NCI-H2227 treated with DMSO at 0.1 percent for 48 hours (cell line): ENCODE results near the gene MS4A10.
"Not testable (repeated sequence)": the region's sequence is repeated elsewhere in the genome, so short reads cannot be mapped to it uniquely, and the experiment has no call there.

Source experiments
- DNase-seq: peaks from one replicate; lab custom pipeline; 2025; lab: John Stamatoyannopoulos, UW

Gene MS4A10

DNA sequence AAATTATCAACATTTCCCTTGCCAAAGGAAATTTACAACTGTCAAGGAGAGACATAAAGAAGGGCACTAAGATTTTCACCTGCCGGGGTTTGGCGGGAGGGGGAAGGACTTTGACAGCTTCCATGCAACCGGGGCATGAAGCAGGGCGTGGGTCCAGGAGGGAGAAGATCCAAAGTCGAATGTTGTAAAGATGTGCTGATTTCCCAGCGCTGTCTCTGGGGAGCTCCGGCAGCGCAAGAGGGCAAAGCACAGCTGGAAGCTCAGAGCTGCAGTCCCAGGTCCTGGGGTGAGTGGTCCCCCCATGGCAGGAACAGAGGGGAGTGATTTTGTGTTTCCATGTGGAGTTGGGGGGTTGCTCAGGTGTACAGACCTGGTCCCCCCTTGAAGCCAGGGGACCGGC is at the start of gene MS4A10:
Gene MS4A10, plus strand, starts transcription at position 198 of the 400 bp plus-strand sequence. CDS start 5,003 bp downstream, outside the sequence.
- no peak for DNase-seq

DNA sequence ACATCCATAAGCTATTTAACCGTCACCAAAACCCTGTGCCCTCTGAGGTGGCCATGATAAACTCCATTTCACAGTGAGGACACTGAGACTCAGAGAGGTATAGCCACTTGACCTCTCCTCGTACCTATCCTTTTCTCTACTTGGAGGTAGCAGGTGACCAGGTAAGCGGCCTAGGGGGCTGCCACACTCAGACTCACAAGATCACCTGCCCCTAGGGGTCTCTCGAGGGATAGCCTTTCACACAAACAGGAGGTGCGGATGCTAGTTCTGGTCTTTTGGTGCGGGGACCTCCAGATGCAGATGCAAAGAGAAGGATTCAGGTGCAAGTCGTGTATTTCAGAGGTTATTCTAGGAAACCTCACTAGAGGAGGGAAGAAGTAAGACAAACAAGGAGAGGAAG is 46.0 kb upstream of the MS4A10 start:
- no peak for DNase-seq

DNA sequence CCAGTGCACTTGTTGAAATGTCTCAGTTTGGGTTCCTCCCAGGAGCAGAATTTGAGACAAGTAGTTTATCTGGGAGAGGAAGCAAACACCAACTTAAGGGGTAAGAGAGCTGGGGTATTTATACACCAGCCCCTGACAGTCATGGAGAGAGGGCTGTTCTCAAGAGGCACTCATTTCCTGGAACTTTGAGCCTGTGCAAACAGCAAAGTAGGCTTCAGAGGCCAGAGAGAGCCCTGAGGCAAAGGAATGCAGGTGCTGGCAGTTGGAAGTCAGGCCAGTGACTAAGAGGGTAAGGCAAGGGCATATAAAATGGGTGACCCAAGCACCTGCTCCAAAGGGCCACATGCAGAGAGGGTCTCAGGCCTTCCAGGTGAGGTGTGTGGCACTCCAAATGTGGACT is 44.6 kb upstream of the MS4A10 start:
- DNase-seq: no peak

DNA sequence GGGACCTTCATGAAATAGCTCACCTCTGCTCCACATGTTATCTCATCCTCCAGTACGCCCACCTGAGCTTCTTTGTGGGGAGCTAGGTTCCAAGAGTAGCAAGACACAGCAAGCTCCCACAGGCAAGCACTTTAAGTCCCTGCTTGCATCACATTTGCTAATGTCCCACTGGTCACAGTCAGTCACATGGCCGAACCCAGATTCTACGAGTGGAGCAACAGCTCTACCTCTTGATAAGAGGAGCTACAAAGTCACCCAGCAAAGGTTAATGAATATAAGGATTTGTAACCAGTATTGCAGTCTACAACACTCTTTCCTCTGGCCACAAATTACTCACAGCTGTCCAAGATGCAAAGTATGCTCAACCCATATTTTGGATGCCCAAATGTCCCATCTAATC is 43.7 kb upstream of the MS4A10 start:
- no peak for DNase-seq

DNA sequence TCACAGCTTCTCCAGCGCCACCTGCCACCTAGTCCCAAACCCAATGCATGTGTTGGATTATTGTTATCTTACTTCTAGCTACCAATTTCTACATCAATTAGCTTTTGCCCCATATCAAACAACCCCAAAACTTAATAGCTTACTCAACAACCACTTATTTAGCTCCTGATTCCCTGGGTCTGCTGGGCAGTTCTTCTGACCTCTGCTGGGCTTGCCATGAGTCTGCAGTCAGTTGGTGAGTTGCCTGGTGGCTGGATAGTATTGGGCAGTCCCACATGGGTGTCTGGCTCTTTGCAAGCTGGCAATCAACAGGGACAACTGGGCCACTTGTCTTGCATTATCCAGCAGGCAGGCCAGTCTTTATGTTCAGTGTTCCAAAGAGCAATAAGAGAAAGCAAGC is 42.1 kb upstream of the MS4A10 start:
- DNase-seq: no peak

DNA sequence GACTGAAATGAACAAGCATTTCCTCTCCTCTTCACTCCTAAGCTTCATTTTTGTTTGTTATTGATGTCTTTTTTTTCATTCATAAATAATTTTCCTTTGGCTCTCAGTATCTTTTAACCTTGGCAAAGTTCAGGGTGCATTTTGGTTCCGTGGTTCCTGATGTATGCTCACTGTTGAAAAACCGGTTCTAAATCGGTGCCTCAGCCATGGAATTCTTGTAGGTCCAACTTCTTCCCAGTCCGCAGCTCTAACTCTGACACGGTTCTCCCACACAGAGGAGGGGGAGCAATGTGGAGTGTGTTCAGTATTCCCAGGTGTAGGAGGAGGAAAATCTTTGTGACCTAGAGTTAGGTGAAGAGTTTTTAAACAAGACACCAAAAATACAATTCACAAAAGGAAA is 41.0 kb upstream of the MS4A10 start:
- no peak for DNase-seq

DNA sequence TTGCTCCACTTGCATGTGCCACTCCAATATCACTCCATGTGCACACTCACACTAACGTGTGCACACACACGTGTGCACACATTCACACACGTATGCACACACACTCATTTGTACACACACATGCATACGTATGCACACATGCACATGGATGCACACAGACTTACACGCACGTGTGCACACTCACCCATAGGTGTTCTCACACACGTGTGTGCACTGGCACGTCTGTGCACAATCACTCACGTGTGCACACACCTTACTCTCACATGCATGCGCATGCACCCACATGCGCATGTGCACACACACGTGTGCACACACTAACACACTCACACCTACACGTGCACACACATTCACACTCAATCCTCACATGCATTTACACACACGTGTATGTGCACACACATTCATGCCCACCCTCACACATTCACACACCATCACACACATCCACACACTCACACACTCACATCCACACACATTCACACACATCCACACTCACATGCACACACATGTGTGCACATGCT is 37.7 kb upstream of the MS4A10 start:
- DNase-seq: no peak

DNA sequence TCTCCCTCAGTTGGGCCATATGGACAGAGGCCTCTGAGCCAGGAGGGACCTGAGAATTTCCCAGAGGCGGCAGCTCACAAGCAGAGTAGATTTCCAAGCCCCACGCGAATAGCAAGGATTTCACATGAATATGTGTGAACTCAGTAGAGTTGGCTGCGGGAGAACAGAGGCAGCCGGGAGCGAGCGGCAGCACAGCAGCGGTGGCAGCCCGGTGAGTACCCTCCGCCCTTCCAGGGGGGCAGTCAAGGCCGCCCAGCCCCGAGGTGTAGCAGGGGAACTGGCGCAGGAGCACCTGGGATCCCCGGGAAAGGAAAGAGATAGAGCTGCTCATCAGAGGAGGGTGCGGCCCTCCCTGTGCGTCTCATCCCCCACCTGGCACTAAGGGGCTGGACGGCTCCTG is 36.9 kb upstream of the MS4A10 start:
- DNase-seq: no peak

DNA sequence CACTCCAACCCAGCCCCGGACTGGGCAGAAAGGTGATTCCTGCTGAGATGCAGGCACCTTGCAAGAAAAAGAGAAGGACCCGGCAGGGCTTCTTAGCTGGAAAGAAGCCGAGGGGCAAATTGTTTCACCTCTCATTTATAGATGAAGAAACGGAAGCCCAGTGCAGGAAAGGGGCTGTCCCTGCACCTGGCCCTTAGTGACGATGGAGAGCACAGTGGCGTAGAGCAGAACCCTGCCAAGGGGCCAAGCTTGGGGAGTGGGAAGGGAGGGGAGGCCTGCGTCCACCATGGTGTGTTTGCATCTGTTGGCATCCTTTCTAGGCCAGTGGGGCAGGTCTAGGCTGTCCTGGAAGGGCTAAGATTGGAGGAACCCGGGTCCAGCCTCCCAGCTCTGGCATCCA is 36.3 kb upstream of the MS4A10 start:
- no peak for DNase-seq

DNA sequence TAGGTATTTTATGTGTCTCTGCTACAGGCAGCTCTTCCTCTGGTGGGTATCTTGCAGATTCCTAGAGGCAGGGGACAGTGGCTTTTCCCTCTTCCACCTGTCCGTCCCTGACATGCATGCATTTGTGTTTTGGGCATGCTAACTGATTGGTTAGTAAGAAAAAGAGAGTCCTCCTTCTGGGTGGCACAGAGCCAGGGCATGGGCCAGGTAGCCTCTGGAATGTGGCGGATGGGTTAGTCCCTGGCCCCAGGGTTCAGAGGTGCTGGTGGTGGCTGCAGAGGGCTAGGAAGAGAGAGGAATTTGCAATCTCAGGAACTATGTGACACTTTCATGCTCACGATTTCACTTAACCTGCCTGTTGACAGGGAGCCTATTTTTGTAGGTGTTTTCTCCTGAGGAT is 34.2 kb upstream of the MS4A10 start:
- no peak for DNase-seq

DNA sequence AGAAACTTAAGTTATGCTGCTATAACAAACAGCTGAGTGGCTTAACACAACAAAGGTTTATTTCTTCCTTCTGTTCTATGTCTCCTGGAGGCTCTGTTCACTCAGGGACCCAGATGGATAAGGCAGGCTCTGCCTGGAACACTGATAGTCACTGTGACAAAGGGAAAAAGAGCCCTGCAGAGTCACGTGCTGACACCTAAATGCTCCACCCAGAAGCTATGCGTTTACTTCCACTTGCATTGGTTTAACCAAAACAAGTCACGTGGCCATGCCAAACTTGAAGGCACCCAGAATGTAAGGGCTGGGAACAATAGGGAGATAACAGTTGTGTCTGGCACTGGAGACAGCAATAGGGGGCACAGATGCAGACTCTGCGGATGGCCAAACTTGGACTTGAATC is 31.8 kb upstream of the MS4A10 start:
- no peak for DNase-seq

DNA sequence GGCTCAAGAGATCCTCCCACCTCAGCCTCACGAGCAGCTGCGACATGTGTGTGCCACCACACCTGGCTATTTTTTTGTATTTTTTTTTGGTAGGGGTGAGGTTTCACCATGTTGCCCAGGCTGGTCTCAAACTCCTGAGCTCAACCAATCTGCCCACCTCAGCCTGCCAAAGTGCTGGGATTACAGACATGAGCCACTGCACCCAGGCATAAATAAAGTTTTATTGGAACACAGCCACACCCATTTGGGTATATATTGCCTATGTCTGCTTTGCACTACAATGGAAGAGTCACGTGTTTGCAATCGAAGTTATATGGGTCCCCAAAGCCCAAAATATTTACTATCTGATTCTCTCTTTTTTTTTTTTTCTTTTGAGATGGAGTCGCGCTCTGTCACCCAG is 30.2 kb upstream of the MS4A10 start:
- no peak for DNase-seq

DNA sequence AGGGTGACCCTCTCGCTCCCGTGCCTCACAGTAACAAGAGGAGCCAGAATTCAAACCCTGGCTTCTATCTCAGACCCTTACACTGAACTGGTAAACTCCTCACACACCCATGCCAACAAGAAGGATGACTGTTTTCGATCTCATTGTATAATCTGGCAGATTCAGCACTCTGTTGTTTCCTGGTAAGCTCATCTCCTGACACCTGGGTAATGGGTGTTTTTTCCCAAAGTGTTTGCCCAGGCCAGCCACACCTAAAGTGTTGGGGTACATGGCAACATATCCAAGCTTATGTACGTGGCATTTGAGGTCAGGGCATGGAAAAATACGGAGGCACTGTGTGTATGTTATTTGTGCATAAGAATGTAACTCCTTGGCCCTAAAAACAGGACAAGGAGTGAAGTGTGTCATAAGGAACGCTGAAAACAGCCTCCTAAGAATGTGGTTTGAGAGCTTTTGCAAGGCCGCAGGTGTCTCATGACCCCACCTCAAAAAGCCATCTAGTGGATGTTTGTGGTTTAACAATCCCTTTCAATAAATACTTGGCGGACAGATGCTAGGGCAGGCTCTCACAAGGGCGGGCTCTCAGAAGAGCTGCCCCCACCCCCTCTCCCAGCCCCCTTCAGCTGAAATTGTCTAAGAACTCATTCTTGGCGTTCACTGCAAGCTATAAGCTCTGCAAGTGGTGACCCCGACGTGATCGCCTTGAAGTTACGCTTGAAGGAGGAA is 28.7 kb upstream of the MS4A10 start, which contains the start of gene MS4A15:
Gene MS4A15, plus strand, starts transcription at position 561 of the 726 bp plus-strand sequence. CDS start 6,867 bp downstream, outside the sequence.
- no peak for DNase-seq

DNA sequence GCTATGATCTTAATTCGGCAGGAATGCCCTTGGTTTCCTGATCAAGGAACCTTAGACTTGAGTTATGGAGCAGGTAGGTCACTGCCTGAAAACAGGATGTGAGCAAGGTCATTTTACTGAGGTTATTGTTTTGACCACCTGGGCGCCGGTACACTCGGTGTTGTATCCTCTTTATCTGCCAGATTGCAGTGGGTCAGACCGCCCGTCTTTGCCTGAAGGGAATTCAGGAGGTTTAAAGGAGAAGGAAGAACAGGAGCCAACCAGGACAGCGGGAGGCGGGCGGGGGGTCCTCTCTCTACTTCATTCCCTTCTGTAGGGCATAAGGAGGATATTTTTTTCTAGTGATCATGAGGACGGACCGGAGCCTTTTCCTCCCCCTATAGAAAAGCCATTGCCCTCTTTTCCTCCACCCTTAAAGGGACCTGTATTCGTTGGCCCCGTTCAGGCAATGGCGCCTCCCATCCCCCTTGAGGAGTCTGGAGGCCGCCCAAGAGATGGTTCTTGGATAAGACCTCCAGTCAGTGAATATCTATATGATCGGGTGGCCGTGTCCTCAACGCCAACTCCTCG is 27.8 kb upstream of the MS4A10 start:
- no peak for DNase-seq

DNA sequence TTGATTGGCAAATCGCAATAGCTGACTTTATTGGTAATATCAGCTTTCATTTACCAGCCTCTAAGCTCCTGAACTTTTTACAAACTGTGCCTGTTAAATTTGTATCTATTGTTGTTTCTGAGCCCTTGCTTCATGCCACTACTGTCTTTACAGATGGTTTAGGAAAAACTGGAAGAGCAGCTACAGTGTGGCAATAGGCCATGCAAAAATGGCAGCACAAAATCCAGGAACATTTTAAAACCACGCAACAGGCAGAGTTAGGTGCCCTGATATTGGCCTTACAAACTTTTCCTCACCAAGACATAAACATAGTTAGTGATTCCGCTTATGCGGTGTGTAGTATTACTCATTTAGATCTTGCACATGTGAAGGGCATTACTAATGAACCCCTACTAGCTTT is 26.5 kb upstream of the MS4A10 start:
- not testable (repeated sequence) for DNase-seq

DNA sequence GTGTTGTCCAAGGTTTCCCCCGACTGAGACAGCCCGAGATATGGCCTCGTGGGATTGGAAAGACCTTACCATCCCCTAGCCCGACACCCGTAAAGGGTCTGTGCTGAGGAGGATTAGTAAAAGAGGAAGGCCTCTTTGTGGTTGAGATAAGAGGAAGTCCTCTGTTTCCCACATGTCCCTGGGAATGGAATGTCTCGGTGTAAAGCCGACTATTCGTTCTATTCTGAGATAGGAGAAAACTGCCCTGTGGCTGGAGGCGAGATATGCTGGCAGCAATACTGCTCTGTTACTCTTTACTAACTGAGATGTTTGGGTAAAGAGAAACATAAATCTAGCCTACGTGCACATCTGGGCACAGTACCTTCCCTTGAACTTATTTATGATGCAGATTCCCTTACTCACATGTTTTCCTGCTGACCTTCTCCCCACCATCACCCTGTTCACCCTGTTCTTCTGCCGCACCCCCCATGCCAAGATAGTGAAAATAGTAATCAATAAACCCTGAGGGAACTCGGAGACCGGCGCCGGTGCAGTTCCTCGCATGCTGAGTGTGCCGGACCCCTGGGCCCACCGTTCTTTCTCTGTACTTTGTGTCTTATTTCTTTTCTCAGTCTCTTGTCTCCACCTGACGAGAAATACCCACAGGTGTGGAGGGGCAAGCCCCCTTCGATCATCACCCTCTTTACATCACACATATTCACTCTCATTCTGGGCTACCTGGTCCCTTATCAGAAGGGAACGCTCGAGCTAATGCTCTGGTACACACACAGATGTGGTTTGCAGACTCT is 25.5 kb upstream of the MS4A10 start:
- DNase-seq: not testable (repeated sequence)

DNA sequence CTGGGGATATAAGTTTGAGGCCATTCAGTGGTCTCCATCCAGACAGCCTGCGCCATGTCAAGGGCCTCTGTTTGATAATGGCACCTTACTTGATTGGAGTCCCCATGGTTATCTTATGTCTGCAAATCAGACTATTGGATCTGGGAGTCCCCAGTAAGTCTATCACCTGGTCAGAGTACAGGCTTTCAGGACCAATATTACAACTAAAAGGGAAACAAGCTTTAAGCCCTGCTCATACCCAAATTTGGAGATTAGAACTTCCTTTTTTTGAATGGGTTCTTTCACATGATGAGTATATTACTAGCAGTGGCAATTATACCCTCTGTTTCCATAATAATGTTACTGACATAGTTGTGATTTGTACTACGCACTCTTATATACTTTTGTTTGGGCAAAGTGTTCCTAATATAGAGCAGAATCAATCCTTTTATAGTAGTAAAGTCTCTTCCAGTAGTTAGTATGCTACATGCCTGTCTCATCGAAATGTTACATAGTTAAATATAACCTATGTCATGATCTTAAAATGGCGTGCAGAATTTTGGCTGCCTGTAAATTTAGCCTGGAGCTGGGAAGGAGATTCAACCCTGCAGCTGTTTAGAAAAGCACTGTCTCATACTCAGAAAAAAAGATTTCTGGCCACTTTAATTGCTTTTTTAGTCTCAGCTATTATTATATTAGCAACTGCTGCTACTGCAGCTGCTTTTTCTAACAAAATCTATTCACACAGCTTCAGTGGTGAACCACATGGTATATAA is 23.5 kb upstream of the MS4A10 start:
- DNase-seq: no peak

DNA sequence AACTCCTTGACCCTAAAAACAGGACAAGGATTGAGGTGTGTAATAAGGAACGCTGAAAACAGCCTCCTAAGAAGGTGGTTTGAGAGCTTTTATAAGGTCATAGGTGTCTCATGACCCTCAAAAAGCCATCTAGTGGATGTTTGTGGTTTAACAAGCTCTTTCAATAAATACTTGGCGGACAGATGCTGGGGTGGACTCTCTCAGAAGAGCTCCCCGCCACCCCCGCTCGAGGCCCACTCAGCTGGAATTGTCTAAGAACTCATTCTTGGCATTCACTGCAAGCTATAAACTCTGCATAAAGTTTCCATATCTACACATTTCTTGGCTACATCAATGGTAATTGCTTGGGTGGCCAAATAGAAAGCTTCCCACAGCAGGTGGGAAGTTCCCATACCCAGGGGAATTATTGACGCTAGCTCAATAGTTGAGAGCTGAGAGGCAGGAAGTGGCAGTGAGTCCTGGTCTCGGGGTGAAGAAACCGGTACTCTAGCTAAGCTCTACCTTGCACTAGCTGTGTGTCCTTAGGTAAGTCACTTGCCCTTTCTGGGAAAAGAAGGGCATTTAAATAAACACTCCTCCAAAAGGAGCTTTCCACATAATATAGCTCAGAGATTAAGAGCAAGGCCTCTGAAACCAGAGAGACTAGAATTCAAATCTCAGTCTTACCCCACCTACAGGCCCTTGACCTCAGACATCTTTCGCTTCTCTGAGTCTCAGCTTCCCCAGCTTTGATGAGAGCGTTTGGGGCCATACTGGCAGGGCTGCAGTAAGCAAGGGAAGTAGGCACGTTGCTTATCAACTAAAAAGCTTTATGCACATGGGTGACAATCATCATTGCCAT is 22.1 kb upstream of the MS4A10 start:
- DNase-seq: no peak

DNA sequence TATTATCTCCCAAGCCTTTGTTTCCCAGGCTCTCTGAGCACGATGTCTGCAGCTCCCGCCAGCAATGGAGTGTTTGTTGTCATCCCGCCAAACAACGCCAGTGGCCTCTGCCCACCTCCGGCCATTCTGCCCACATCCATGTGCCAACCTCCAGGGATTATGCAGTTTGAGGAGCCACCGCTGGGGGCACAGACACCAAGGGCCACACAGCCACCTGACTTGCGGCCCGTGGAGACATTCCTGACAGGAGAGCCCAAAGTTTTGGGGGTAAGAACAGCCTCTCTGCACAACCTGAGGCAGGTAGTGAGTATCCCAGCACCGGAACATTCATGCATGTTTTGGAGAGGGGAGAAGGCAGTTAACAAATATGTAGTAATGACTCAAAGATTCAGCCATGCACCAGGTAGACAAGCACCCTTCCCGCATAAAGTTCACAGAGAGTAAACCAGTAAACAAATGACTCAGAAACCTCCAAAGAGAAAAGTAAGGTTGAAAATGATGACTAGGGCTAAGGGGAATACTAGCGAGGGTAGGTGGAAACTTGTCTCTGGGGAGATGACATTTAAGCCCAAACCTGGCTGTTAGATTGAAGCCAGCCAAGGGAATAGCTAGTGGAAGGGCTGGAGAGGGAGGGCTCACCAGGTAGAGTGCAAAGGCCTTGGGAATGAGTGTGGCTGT is 21.3 kb upstream of the MS4A10 start:
- DNase-seq: no peak

DNA sequence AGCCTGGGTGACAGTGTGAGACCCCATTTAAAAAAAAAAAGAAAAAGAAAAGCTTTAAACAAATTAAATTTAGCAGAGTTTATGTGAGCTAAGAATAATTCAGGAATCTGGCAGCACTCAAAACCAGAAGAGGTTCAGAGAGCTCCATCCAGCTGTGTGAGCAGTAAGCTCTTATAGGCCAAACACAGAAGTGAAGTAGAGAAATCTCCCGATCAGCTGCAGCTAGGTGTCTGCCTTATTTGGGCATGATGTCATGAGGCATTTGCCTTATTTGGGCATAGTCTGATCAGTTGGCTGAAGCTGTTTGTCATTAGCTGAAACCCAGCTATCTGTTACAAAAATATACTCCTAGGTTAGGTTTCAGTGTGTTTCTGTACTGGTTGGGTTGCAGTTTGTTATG is 20.3 kb upstream of the MS4A10 start:
- no peak for DNase-seq

DNA sequence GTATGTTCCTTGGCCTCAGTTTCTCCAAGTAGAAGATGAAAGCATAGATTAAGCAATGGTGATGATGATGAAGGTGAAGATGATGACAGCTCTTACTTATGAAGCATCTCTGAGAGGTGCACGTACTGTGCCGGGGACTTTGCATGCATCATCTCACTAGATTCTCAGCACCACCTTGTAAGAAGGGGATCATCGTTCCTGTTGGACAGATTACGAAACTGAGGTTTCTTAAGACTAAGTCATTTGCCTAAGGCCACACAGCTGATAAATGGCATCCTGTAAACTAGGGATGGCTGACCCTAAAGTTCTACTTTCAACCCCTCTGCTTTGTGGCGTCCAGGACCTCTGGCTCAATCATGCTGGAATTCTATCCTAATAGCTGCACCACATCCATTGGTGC is 19.8 kb upstream of the MS4A10 start:
- DNase-seq: no peak
